Omental fat pad (tissue), 4 donors: ENCODE data around the gene SYNE4. TPM values are rescaled to one million over a fixed set of nuclear protein-coding genes. Genes with fewer than 3 reads are reported as not detected.
"Not testable (repeated sequence)": the region's sequence is repeated elsewhere in the genome, so short reads cannot be mapped to it uniquely, and the experiment has no call there.

Source experiments
- ATAC-seq: fragments of 150-250 bp; one replicate; pipeline ENCODE4 v1.9.1; 2016; ENCODE audit warnings: mild to moderate bottlenecking, moderate library complexity; ENCODE audit not compliant: low FRiP score
- DNase-seq: peaks from one replicate; pipeline ENCODE4 v3.0.0-alpha.2; 2019; ENCODE audit warnings: low spot score
- total RNA-seq, 4 donors: library from RNA; depleted of rRNA; stranded (reverse); fragments of >200 nt; gene quantifications; one replicate each; pipeline ENCODE4 v1.1.0, GENCODE V29; 2016
- TF ChIP-seq, protein P1 (sequence below), 3 donors: fragments of 450-650 bp; IDR thresholded peaks; one replicate each; pipeline ENCODE4 v1.5.1; 2016 to 2017; ENCODE audit warnings: antibody characterized with exemption in 3 of 3, mild to moderate bottlenecking in 3 of 3, moderate library complexity in 2 of 3

The SYNE4 gene
- total RNA-seq, 4 donors from 2014 or later = 0.28 to 0.79 (median 0.50) TPM; not detected in 1

DNA sequence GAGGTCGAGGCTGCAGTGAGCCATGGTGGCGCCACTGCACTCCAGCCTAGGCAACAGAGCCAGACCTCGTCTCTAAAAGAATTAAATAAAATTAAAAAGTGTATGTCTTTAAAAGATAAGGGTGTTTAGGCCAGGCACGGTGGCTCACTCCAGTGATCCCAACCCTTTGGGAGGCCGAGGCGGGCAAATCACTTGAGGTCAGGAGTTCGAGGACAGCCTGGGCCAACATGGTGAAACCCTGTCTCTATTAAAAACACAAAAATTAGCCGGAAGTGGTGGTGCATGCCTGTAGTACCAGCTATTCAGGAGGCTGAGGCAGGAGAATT lies 21.1 kb downstream of the SYNE4 start:
- no peak for ATAC-seq
- TF ChIP-seq, protein P1, sequence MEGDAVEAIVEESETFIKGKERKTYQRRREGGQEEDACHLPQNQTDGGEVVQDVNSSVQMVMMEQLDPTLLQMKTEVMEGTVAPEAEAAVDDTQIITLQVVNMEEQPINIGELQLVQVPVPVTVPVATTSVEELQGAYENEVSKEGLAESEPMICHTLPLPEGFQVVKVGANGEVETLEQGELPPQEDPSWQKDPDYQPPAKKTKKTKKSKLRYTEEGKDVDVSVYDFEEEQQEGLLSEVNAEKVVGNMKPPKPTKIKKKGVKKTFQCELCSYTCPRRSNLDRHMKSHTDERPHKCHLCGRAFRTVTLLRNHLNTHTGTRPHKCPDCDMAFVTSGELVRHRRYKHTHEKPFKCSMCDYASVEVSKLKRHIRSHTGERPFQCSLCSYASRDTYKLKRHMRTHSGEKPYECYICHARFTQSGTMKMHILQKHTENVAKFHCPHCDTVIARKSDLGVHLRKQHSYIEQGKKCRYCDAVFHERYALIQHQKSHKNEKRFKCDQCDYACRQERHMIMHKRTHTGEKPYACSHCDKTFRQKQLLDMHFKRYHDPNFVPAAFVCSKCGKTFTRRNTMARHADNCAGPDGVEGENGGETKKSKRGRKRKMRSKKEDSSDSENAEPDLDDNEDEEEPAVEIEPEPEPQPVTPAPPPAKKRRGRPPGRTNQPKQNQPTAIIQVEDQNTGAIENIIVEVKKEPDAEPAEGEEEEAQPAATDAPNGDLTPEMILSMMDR (IDR thresholded peaks at IDR 0.05) = no peak
- no peak for DNase-seq

GRCh38 chr19:35986664-35987570 lies 21.7 kb downstream of the SYNE4 start:
- DNase-seq (no peak), ATAC-seq (no peak)
- TF ChIP-seq, protein P1 (IDR thresholded peaks at IDR 0.05) = no peak

DNA sequence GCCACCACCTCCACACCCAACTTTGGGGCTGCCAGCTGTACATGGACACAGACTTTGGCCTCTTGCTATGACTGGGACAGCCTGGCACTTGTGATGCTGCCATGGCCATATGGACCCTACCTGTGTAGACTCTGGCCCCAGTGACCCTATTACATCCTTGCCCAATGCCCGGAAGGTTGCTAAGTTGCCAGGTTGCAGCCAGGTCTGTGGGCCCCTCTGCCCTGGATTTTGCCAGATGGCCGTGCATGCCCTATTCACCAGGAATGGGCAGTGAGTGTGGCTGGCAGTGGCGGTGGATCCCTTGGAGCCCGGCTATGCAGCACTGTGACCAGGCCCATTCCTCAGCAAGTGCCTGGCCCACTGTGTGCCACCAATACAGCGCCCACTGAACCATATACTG lies 22.5 kb downstream of the SYNE4 start:
- ATAC-seq = no peak
- no peak for DNase-seq
- TF ChIP-seq, protein P1 (IDR thresholded peaks at IDR 0.05) = no peak

DNA sequence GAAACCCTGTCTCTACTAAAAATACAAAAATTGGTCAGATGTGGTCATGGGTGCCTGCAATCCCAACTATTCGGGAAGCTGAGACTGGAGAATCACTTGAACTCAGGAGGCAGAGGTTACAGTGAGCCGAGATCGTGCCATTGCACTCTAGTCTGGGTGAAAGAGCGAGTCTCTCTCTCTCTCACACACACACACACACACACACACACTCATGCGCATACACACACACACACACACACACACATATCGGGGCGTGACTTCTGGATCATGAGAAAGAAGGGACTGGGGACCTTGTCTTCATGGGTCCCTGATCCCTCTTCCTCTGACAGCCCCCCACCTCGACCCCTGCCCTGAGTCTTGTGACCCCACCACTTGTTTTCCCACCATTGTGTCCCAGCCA lies 25.4 kb downstream of the SYNE4 start:
- TF ChIP-seq, protein P1 (IDR thresholded peaks at IDR 0.05) = no peak
- ATAC-seq (no peak), DNase-seq (no peak)

GRCh38 chr19:35980997-35981396 lies 27.6 kb downstream of the SYNE4 start:
- not testable (repeated sequence) for DNase-seq, ATAC-seq

- TF ChIP-seq, protein P1 (IDR thresholded peaks at IDR 0.05) = no peak
- ATAC-seq = no peak
These were observed 29.7 kb downstream of the SYNE4 start for GRCh38 chr19:35978832-35979365.

DNA sequence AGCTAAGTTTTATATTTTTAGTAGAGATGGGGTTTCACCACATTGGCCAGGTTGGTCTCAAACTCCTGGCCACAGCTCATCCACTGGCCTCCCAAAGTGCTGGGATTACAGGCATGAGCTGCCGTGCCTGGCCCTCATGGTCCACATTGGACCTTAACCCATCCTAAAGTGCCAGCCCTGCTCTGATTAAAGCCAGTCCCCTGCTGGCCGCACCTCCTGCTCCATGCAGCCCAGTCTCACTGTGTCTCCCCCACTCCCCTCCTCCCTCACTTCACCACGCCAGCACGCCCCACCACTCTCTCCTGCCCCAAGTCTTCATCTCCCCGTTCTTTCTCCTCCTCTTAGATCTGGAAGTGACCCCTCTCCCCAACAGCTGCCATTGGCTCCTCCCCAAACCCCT lies 30.3 kb downstream of the SYNE4 start:
- ATAC-seq (no peak), DNase-seq (no peak)
- TF ChIP-seq, protein P1 (IDR thresholded peaks at IDR 0.05) = no peak

More at GRCh38 chr19:35978832-35979365, 29.7 kb downstream of the SYNE4 start:
- DNase-seq = no peak
